Activated CD8-positive, alpha-beta T cell treated with anti-CD3 and anti-CD28 coated beads for 36 hours (primary cell): Measurements from ENCODE around the gene LUZP2. TPM values are rescaled to one million over a fixed set of nuclear protein-coding genes. Genes with fewer than 3 reads are reported as not detected.

Source experiments
- ATAC-seq: fragments of 200-7000 bp; cut with Tn5 transposase; one replicate; pipeline ENCODE4 v1.10.0; 2021; ENCODE audit warnings: mild to moderate bottlenecking, moderate library complexity
- CTCF ChIA-PET: fragments of 350-600 bp; sonication (Branson Sonifier 250); formaldehyde crosslinking; loops from one replicate; lab custom pipeline; 2021; ENCODE audit warnings: antibody characterized with exemption; lab: Charles Lee
- POLR2A ChIA-PET: fragments of 350-600 bp; sonication (Branson Sonifier 250); formaldehyde crosslinking; loops from one replicate; lab custom pipeline; 2021; ENCODE audit warnings: antibody characterized with exemption; lab: Charles Lee
- DNase-seq: peaks from one replicate; pipeline ENCODE4 v3.0.0-alpha.2; 2020
- H3K27ac Mint-ChIP-seq: one replicate; pipeline ENCODE4 v1.8.0; 2021; ENCODE audit warnings: mild to moderate bottlenecking, mixed read lengths
- H3K27me3 Mint-ChIP-seq: one replicate; pipeline ENCODE4 v1.8.0; 2021; ENCODE audit warnings: mixed read lengths
- H3K36me3 Mint-ChIP-seq: one replicate; pipeline ENCODE4 v1.8.0; 2021; ENCODE audit warnings: low read depth, mixed read lengths
- H3K4me1 Mint-ChIP-seq: one replicate; pipeline ENCODE4 v1.8.0; 2021; ENCODE audit warnings: low read depth, mixed read lengths
- H3K4me3 Mint-ChIP-seq: one replicate; pipeline ENCODE4 v1.8.0; 2021; ENCODE audit warnings: mild to moderate bottlenecking, moderate library complexity, mixed read lengths
- H3K9me3 Mint-ChIP-seq: one replicate; pipeline ENCODE4 v1.8.0; 2021; ENCODE audit warnings: mixed read lengths
- CTCF ChIP-seq: fragments of 200-600 bp; IDR thresholded peaks from one replicate; pipeline ENCODE4 v1.8.0; 2022; ENCODE audit warnings: antibody characterized with exemption, mild to moderate bottlenecking
- intact Hi-C: fragments of 100-400 bp; cut with micrococcal nuclease; formaldehyde crosslinking; loops from one replicate; pipeline ENCODE4 v1.10.0; 2022
- total RNA-seq, 2 experiments: library from RNA; stranded (reverse); gene quantifications; one replicate each; pipeline ENCODE4 v1.2.3, GENCODE V29; 2021

Gene LUZP2
- total RNA-seq, 2 experiments from 2014 or later, result not detected

DNA sequence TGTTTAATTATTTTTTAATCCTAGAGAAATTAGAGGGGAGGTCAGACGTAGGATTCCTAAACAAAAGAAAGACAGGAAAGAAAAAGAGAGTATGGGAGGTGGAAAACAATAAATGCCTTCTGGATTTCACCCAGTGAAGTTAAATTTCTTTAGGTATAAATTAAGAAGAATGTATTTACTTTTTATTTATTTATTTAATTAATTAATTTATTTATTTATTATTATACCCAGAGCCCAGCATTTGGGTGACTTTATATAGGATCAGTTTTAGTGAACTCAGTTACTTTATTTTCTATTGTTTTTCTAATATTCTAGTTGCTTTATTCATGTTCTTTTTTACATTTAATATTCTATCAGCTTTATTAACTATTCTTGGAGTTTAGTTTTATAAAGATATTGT lies 551.8 kb downstream of the LUZP2 start:
- Mint-ChIP-seq H3K4me1 (no peaks in the 10 kb centered on the region), H3K36me3 (no peaks in the 10 kb centered on the region), H3K4me3 (no peak overlapping the region), H3K27me3 (no peaks in the 10 kb centered on the region), H3K27ac (no peak overlapping the region), H3K9me3 (peaks cover 6% of the 10 kb centered on the region)
- POLR2A ChIA-PET, result no interaction called here
- intact Hi-C loops, result no loop called here
- ATAC-seq (no peak), DNase-seq (no peak)
- no peak for TF ChIP-seq CTCF
- CTCF ChIA-PET, result no interaction called here

GRCh38 chr11:25052844-25053243 lies 556.0 kb downstream of the LUZP2 start:
- ATAC-seq, result no peak

DNA sequence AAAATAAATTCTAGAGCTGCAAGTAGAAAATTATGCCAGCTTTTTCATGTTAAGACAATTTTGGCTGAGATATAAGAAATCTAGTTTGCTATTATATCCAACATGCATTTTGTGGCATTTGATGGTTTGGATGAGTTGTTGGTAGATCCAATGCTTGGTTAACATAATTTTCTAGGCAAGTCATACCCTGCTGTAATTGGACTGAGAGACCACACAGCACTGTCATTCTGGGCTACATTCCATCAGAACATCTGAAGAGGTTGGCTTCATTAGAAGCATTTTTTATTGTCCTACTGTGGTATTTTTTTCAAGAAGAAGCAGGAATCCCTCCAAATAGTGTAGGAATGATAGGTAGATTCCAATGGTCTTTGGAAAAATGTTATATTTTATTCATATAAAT lies 561.0 kb downstream of the LUZP2 start:
- no peaks in the 10 kb centered on the region for H3K36me3 Mint-ChIP-seq
- ChIA-PET POLR2A (no interaction called here), CTCF (no interaction called here)
- DNase-seq (no peak), ATAC-seq (no peak)
- no peaks in the 10 kb centered on the region for H3K4me1 Mint-ChIP-seq
- TF ChIP-seq CTCF, result no peak
- H3K4me3 Mint-ChIP-seq, result no peak overlapping the region
- intact Hi-C loops, result no loop called here
- no peaks in the 10 kb centered on the region for H3K27me3 Mint-ChIP-seq
- no peak overlapping the region for H3K27ac Mint-ChIP-seq
- peaks cover 9% of the 10 kb centered on the region for H3K9me3 Mint-ChIP-seq

More at GRCh38 chr11:25052844-25053243, 556.0 kb downstream of the LUZP2 start:
- intact Hi-C loops, result no loop called here
- DNase-seq, result no peak
- no peaks in the 10 kb centered on the region for H3K36me3 Mint-ChIP-seq
- ChIA-PET POLR2A (no interaction called here), CTCF (no interaction called here)
- TF ChIP-seq CTCF, result no peak
- no peaks in the 10 kb centered on the region for H3K4me1 Mint-ChIP-seq
- H3K27ac Mint-ChIP-seq, result no peak overlapping the region
- peaks cover 11% of the 10 kb centered on the region for H3K9me3 Mint-ChIP-seq
- no peak overlapping the region for H3K4me3 Mint-ChIP-seq
- H3K27me3 Mint-ChIP-seq, result no peaks in the 10 kb centered on the region

DNA sequence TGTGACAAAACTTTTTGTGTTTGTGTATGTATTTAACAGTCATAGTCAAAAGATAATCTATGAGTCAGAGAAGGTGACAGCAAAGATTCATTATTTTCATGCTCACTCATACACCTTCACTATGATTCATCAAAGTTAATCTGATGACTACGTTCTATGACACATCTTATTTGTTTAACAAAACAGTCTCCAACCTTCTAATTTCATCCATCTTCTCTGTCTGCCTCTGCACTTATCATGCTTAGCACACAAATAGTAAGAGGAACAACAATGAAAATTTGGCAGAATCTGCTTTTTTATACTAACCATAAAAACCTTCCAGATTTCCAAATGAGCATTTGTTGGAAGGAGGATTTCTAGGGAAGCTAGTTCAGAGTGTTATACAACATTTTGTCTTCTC lies 568.9 kb downstream of the LUZP2 start:
- H3K9me3 Mint-ChIP-seq, result peaks cover 15% of the 10 kb centered on the region
- POLR2A ChIA-PET, result no interaction called here
- no peak for DNase-seq
- no peak for TF ChIP-seq CTCF
- intact Hi-C loops, result no loop called here
- H3K27ac Mint-ChIP-seq, result no peak overlapping the region
- no peak for ATAC-seq
- H3K27me3 Mint-ChIP-seq, result no peaks in the 10 kb centered on the region
- H3K36me3 Mint-ChIP-seq, result no peaks in the 10 kb centered on the region
- CTCF ChIA-PET, result no interaction called here
- H3K4me1 Mint-ChIP-seq, result no peaks in the 10 kb centered on the region
- no peak overlapping the region for H3K4me3 Mint-ChIP-seq

DNA sequence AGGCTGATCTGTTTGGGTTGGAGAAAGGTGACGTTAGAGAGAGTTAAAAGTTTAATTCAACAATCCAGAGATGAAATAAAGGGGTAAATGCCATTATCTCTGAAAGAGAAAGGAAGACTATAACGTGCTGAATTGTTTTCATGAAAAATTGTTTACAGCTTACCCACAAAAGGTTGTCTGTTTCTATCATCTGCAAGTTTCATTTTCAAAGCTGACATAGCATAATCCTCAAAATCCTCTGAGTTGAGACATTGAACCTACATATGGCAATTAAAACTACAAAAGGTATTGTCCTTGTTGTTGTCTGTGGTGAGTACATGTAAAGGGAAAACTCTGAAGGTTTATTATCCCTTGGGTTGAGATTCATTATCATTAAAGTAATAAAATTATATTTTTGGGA lies 569.9 kb downstream of the LUZP2 start:
- intact Hi-C loops, result no loop called here
- DNase-seq (no peak), ATAC-seq (no peak)
- Mint-ChIP-seq H3K9me3 (peaks cover 14% of the 10 kb centered on the region), H3K4me1 (no peaks in the 10 kb centered on the region), H3K36me3 (no peaks in the 10 kb centered on the region), H3K4me3 (no peak overlapping the region), H3K27ac (no peak overlapping the region), H3K27me3 (no peaks in the 10 kb centered on the region)
- POLR2A ChIA-PET, result no interaction called here
- CTCF ChIA-PET, result no interaction called here
- TF ChIP-seq CTCF, result no peak
